GM15510 (cell line): Measurements from ENCODE around the gene PNMA3.

Experiments used
- POLR2A ChIP-seq: IDR thresholded peaks from 3 replicates; pipeline ENCODE4 v1.6.1; 2011; ENCODE audit warnings: borderline replicate concordance; ENCODE audit not compliant: insufficient read length; ENCODE audit errors: extremely low read depth

The PNMA3 gene

DNA sequence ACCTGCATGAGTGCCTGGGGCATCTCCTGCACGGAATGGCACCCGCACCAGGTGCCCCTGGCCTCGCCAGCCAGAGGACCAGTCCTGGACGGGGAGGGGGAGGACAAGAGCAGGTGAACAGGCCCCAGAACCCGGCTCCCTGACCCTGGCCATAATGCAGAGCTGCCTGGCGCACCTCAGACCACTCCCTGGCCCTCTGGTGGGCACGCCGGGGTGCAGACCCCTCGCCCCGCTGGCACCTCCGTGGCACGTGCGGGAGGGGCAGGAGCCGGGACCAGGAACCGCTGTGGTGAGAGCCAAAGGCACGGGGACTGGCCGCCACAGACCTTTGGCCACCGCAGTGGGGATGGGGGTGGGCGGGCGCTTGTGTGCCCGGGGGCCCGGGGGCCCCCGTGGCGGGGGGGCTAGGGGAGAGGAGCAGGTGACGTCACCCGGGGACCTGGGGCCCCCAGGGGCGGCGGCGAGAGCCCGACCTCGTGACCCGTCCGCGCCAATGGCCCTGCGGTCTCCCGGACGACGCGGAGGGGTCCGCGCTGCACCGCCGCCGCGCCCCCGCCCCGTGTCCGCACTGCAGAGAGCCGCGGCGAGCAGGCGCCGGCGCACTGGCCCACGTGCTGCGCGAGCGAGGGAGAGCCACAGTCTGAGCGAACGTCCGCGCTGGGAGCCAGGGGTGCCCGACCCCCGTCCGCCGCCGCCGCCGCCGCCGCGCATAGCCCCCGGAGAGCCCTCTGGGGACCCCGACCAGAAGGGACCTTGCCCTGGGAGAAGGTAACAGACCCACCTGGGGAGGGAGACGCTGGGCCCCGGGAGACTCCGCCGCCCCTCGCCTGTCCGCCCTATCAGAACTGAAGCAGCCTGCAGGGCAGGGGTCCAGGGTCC lies at the start of gene PNMA3:
TSS of gene PNMA3 (plus strand) at position 600 of the 879 bp plus-strand sequence. CDS start 586 bp downstream, outside the sequence.
- no peak for TF ChIP-seq POLR2A

DNA sequence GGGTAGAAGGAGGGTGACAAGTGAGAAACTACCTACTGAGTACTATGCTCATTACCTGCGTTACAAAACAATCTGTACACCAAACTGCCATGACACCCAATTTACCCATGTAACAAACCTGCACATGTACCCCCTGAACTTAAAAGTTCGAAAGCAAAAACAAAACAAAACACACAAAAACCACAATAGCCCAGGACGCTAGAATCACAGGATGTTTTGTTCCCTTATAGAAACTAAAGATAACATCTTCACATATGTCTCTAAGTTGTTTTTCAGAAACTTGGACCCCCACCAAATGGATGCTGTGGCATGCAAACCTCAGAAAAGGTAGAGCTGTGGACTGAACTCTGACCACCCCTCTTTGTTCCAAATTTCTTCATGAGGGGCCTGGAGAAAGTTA lies 37.1 kb upstream of the PNMA3 start:
- no peak for TF ChIP-seq POLR2A

DNA sequence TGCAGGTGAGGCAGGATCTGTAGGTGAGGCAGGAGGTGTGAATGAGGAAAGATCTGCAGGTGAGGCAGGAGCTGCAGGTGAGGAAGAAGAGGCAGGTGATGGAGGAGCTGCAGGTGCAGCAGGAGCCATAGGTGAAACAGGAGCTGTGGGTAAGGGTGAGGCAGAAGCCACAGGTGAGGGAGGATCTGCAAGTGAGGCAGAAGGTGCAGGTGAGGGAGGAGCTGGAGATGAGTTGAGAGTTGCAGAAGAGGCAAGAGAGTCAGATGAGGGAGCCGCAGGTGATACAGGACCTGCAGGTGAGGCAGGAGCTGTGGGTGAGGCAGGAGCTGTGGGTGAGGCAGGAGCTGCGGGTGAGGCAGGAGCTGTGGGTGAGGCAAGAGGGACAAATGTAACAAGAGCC lies 27.1 kb upstream of the PNMA3 start:
- TF ChIP-seq POLR2A = no peak

DNA sequence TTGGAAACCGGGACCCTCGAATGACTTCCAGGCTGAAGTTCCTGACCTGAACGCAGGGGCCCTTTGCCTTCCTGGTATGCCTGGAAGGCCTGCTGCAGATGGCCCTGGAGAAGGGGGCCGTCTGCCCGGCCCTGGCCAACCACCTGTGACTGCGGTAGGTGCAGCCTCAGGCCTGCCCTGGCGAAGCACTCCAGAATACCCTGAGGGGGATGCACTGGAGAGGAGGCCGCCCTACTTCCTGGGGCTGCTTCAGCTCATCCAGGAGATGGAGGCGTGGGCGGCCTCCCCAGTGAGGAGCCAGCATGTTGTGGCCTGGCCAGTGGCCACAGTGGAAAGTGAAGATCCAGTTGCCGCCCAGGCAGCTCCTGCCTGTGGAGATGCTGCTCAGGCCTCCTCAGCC lies 26.4 kb upstream of the PNMA3 start:
- no peak for TF ChIP-seq POLR2A

DNA sequence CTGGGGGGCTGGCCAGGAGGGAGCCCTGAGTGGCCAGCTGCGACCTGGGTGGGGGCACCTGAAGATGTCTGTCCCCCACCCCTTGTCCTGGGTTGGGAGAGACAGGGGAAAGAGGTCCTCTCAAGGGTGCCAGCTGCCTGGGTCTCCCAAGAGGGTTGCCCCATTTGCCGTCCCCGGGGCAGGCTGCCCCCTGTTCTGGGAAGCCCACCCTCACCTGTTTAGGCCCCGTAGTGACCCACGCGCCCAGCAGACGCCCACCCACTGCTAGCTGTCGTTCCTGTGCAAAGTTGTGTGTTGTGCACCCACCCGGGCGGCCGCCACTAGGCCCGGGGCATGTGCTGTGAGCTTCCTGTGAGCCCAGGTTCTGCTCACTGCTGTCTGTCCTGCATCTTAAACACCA lies 25.5 kb upstream of the PNMA3 start:
- no peak for TF ChIP-seq POLR2A

DNA sequence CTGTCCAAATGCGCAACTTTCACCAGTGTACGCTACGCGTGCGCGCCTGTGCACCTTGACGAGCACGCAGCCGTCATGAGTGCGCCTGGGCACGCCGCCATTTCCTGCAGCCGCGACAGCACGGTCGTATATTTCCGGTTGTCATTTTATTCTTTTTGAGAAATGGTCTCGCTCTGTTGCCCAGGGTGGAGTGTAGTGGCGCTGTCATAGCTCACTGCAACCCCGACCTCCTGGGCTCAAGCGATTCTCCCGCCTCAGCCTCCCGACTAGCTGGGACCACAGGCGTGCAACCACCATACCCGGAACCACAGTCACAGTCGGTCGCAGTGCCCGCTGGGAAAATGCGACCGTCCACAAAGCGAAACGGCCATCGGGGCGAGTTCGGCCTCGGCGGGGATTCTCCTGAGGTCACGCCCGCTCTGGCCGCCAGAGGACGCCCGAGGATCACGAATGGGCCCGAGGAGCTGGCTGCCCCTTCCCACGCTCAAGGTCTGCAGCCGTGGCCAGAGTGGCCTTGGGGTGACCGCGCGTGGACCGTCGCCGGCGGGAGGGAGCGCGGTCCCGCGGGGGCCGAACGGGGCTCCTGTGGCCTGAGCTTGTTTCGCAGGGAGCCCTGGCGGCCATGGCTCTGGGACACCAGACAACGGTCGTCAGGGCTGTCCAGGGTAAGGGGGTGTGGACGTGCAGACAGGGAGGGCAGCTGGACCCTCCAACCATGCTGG lies 23.7 kb upstream of the PNMA3 start:
- no peak for TF ChIP-seq POLR2A

DNA sequence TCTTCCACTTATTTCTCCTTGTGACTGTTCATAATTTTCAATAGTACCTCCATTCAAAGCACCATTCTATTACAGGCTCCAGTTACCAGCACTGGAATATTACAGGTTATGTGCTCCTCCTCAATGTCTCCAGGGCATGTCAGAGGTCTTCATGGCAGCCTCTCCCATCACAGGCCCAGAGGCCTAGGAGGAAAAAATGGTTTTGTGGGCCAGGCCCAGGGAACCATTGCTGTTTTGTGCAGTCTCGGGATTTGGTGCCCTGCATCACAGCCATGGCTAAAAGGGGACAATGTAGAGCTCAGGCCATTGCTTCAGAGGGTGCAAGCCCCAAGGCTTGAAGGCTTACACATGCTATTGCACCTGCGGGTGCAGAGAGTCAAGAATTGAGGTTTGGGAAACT lies 7.2 kb upstream of the PNMA3 start:
- no peak for TF ChIP-seq POLR2A

GRCh38 chrX:153052534-153052933 lies 3.7 kb upstream of the PNMA3 start:
- no peak for TF ChIP-seq POLR2A

- TF ChIP-seq POLR2A = no peak
These were observed 1.0 kb downstream of the PNMA3 start for GRCh38 chrX:153057281-153057680.

GRCh38 chrX:153059191-153060094 lies 3.2 kb downstream of the PNMA3 start:
- no peak for TF ChIP-seq POLR2A

DNA sequence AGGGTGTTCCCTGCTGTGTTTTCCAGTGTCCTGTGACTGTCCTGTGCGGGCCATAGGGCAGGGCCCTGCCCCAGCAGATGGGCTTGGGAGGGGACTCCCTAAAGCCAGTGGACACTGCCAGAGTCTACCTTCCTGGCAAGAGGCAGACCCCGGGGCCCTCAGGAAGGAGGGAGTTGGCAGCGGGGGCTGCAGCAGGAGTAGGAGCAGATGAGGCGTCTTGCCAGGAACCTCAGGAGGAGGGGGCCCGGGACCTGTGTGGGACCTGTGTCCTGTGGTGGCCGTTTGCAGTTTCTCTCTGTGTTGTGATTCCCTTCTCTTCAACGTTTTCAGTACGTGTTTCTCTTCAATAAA lies 3.8 kb downstream of the PNMA3 start:
- TF ChIP-seq POLR2A = no peak

DNA sequence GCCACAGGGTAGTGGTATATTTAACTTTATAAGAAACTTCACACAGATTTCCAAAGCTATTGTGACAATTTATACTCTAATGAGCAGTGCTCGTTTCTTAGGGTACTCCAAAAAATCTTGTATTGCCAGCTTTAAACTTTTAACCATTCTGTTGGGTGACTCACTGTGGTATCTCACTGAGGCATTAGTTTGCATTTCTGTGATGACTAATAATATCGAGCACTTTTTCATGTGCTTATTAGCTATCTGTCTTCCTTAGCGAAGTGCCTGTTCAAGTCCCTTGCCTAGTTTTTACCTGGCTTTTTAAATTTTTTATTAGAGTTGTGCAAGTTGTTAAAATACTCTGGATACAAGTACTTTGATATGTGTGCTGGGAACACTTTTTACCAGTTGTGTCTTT lies 5.5 kb downstream of the PNMA3 start:
- TF ChIP-seq POLR2A = no peak

GRCh38 chrX:153063315-153063714 lies 7.0 kb downstream of the PNMA3 start:
- no peak for TF ChIP-seq POLR2A

- no peak for TF ChIP-seq POLR2A
These were observed 7.8 kb downstream of the PNMA3 start for GRCh38 chrX:153064061-153064460.

- TF ChIP-seq POLR2A = no peak
These were observed 9.1 kb downstream of the PNMA3 start for GRCh38 chrX:153065389-153065788.
